Fibroblast of mammary gland (primary cell): ENCODE results near the gene FBXO48.

Experiments used
- DNase-seq: peaks from one replicate; pipeline ENCODE4 v3.0.0-alpha.2; 2010; ENCODE audit warnings: low read depth
- H3K4me3 ChIP-seq: 2 replicates; pipeline ENCODE4 v1.5.1; 2011; ENCODE audit warnings: low read depth, mild to moderate bottlenecking, low read length, moderate library complexity; ENCODE audit not compliant: control insufficient read depth
- TF ChIP-seq, protein P1 (sequence below): conservative IDR thresholded peaks from 2 replicates; pipeline ENCODE4 v1.5.1; 2011; ENCODE audit warnings: low read depth, low read length, inconsistent platforms; ENCODE audit not compliant: control insufficient read depth, insufficient read depth

The FBXO48 gene

GRCh38 chr2:68438455-68439303 is 28.4 kb downstream of the FBXO48 start:
- no peak for DNase-seq
- no peak overlapping the region for H3K4me3 ChIP-seq
- TF ChIP-seq, protein P1, sequence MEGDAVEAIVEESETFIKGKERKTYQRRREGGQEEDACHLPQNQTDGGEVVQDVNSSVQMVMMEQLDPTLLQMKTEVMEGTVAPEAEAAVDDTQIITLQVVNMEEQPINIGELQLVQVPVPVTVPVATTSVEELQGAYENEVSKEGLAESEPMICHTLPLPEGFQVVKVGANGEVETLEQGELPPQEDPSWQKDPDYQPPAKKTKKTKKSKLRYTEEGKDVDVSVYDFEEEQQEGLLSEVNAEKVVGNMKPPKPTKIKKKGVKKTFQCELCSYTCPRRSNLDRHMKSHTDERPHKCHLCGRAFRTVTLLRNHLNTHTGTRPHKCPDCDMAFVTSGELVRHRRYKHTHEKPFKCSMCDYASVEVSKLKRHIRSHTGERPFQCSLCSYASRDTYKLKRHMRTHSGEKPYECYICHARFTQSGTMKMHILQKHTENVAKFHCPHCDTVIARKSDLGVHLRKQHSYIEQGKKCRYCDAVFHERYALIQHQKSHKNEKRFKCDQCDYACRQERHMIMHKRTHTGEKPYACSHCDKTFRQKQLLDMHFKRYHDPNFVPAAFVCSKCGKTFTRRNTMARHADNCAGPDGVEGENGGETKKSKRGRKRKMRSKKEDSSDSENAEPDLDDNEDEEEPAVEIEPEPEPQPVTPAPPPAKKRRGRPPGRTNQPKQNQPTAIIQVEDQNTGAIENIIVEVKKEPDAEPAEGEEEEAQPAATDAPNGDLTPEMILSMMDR: no peak

- TF ChIP-seq, protein P1: no peak
- H3K4me3 ChIP-seq: no peak overlapping the region
- no peak for DNase-seq
Observed at GRCh38 chr2:68436270-68436669, 30.8 kb downstream of the FBXO48 start.

DNA sequence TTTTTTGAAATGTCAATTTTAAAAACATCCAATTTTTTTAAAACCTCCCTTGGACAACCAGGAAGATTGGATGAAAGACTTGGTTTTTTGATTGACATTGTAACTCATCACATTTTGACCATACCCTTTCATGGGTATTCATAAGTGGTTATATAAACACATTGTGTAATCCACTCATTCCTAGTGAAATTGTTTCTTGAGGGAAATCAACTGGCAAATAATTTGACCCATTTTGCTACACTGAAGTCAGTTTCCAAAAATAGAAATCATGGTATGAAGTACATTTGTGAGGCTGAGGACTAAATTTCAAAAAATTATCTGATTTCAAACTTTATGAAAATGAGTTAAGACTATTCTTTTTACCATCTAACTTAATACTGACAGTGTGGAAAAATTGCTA is 31.5 kb downstream of the FBXO48 start:
- TF ChIP-seq, protein P1: no peak
- H3K4me3 ChIP-seq: no peak overlapping the region
- DNase-seq: no peak

- no peak overlapping the region for H3K4me3 ChIP-seq
- TF ChIP-seq, protein P1: no peak
- peak; percentile 4 for DNase-seq
Observed at GRCh38 chr2:68434981-68435380, 32.1 kb downstream of the FBXO48 start.

DNA sequence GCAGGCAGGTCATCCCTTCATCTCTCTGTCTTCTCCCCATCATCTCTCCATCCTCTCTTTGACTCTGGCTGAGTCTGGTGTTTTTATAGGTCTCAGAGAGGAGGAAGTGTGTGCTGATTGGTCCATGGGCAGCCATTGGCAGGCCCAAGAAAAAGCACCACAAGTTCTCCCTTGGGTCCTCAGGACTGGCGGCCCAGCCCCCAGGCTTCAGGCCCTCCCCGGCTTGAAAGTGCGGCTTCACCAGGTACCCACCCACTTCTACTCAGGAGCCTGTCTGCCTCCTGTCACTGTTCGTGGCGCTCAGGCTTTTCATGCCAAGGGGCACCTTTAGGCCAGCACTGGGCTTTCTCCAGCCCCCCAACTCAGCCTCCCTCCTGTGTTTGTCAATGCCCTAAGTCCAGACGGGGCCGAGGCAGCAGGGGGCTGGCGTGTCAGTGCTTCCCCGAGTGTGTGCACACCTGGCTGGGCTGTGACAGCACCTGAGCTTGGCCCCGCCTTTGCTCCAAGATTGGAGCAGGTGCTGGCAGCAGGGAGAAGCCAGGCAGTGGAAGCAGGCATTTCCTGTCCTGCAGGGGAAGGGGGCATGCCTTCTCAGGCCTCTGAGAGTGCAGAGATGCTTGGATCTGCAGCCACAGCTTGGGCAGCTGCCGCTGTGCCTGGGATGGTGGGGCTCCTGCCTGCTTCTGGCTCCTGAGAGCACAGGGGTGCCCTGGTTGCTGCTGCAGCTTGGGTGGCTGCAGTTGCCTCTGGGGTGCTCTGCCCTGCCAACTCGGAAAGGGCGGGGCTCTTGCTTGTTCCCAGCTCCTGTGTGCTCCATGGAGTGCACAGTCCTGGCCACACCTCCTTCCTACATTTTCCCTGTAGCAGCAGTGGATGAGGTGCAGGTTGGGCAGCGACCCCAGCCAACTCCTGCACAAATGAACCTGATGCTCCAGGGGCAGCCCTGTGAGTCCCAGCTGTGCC is 34.1 kb downstream of the FBXO48 start:
- DNase-seq: no peak
- H3K4me3 ChIP-seq: no peak overlapping the region
- TF ChIP-seq, protein P1: no peak

DNA sequence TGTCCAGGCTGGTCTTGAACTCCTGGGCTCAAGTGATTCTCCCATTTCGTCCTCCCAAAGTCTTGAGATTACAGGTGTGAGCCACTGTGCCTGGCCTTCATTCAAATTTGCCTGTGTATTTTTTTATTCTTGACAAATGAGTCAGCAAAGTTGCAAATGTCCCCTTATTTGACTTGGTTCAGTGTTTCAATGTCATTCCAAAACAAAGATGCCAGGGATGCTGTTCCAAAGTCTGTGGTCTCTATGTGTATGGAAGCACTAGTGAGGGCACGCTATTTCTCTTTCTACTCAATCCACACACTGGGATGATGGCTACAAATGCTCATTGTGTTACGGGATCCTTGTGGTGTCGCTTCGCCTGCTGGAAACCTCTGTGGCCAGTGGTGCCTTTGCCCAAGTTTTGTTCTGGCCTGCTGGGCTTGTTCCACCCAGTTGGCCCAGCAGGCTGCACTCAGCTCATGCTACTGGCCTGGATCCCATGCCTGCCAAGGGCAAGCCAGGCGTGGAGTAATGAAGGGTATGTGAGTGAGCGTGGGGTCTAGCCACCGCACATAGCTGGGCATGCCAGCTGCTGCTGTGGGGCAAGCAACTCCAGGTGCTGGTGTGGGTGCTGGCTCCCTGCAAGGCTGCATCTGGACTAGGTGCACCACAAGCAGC is 35.6 kb downstream of the FBXO48 start:
- no peak overlapping the region for H3K4me3 ChIP-seq
- TF ChIP-seq, protein P1: no peak
- DNase-seq: no peak
